ENCODE measurements around the gene PROSER2. TPM values are rescaled to one million over a fixed set of nuclear protein-coding genes. Genes with fewer than 3 reads are reported as not detected.

The PROSER2 gene
- total RNA-seq, 1 donor from 2014 or later, result 0.37 TPM

DNA sequence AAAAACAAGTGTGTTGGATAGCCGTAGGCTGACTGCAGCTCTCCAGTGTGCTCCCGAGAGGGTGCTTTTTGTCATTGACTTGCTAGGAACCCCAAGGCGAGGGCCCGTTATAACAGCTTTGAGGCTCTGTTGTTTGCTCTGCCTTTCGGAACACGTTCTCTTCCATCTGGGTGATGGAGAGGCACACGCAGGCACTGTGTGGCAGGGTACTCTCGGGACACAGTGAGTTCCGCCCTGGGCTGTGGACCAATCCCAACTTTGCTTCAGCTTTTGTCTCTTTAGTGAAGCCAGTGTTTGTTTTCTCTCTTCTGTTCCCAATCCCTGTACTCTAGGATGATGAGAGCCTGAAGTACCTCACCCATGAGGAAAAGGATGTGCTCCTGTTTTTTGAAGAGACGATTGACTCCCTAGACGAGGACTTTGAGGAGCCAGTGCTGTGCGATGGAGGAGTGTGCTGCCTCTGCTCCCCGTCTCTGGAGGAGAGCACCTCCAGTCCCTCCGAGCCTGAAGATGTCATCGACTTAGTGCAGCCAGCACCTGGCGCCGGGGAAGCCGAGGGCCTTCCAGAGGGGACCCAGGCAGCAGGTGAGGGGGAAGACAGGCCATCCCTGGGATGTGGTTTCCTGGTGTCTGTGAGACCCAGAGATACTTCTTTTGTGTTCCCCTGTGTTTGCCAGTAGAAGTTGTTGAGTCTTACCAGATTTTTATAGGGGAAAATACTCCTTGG, 43.2 kb downstream of the PROSER2 start:
- DNase-seq (ENCODE audit: low spot score), result no peak
- intact Hi-C loops (cut with micrococcal nuclease), result no loop called here
- no peaks in the 10 kb centered on the region for H3K9me3 Mint-ChIP-seq
- peaks cover 26% of the 10 kb centered on the region for H3K4me1 Mint-ChIP-seq (ENCODE audit: low read depth)
- H3K27me3 Mint-ChIP-seq (ENCODE audit: low read depth), result peaks cover 63% of the 10 kb centered on the region
- H3K4me3 Mint-ChIP-seq (ENCODE audit: low read depth), result no peak overlapping the region
- no peak overlapping the region for H3K27ac Mint-ChIP-seq
- no peaks in the 10 kb centered on the region for H3K36me3 Mint-ChIP-seq (ENCODE audit: low read depth)

DNA sequence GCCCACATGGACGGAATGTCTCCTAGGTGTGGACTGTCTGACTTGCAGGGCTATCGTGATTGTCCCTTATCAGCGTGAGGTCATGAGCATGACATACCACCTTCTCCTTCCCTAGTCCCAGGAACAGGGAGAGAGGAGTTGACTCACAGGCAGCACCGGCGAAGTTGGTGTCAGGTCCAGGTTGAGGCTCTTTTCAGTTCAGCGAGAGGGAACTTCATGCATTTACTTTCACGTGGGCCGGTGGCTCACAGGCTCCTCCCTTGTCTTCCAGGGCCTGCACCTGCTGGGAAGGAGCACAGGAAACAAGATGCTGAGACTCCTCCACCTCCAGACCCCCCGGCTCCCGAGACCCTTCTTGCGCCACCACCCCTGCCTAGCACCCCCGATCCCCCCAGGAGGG, 46.1 kb downstream of the PROSER2 start:
- peaks cover 15% of the 10 kb centered on the region for H3K4me1 Mint-ChIP-seq (ENCODE audit: low read depth)
- no peaks in the 10 kb centered on the region for H3K36me3 Mint-ChIP-seq (ENCODE audit: low read depth)
- no peak overlapping the region for H3K27ac Mint-ChIP-seq
- intact Hi-C loops (cut with micrococcal nuclease), result no loop called here
- peaks cover 66% of the 10 kb centered on the region for H3K27me3 Mint-ChIP-seq (ENCODE audit: low read depth)
- H3K4me3 Mint-ChIP-seq (ENCODE audit: low read depth), result no peak overlapping the region
- H3K9me3 Mint-ChIP-seq, result no peaks in the 10 kb centered on the region
- DNase-seq (ENCODE audit: low spot score), result no peak

DNA sequence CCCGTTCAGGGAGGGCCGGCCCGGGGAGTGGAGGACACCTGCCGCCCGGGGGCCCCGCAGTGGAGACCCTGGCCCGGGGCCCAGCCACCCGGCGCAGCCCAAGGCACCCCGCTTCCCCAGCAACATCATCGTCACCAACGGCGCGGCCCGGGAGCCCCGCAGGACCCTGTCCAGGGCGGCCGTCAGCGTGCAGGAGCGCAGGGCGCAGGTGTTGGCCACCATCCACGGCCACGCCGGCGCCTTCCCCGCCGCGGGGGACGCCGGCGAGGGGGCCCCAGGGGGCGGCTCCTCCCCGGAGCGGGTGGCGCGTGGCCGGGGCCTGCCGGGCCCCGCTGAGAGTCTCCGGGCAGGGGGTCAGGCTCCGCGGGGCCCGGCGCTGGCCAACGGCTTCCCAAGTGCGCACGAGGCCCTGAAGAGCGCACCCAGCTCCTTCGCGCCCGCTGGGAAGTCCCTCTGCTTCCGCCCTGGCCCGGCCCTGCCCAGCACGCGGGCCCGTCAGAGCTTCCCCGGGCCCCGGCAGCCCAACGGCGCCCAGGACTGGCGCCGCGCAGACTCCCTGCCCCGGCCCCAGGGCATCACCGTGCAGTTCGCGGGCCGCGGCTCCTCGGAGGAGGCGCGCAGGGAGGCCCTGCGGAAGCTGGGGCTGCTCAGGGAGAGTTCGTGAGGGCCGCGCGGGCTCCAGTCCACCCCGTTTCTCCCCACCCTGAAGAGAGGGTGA, 46.7 kb downstream of the PROSER2 start:
- no peak for DNase-seq (ENCODE audit: low spot score)
- no peak overlapping the region for H3K27ac Mint-ChIP-seq
- no peaks in the 10 kb centered on the region for H3K9me3 Mint-ChIP-seq
- H3K36me3 Mint-ChIP-seq (ENCODE audit: low read depth), result no peaks in the 10 kb centered on the region
- H3K4me3 Mint-ChIP-seq (ENCODE audit: low read depth), result no peak overlapping the region
- peaks cover 15% of the 10 kb centered on the region for H3K4me1 Mint-ChIP-seq (ENCODE audit: low read depth)
- intact Hi-C loops (cut with micrococcal nuclease), result no loop called here
- H3K27me3 Mint-ChIP-seq (ENCODE audit: low read depth), result peaks cover 62% of the 10 kb centered on the region

DNA sequence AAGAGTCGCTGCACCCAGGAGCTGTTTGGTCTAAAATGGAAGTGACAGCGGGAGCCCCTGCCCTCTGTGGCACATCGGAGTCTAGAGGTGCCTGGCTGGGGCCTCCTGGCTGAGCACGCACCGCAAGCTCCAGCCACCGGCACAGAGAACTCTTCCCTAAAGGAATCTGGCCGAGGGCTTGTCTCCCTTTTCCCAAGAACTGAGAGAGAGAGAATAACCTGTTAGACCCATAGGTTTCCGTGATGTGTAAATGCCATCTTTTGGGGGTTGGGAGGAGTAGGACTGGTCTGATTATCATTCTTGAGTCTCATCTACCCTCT, 47.3 kb downstream of the PROSER2 start:
- no peaks in the 10 kb centered on the region for H3K9me3 Mint-ChIP-seq
- H3K36me3 Mint-ChIP-seq (ENCODE audit: low read depth), result no peaks in the 10 kb centered on the region
- H3K4me1 Mint-ChIP-seq (ENCODE audit: low read depth), result peaks cover 14% of the 10 kb centered on the region
- H3K27ac Mint-ChIP-seq, result no peak overlapping the region
- intact Hi-C loops (cut with micrococcal nuclease), result no loop called here
- peaks cover 57% of the 10 kb centered on the region for H3K27me3 Mint-ChIP-seq (ENCODE audit: low read depth)
- no peak overlapping the region for H3K4me3 Mint-ChIP-seq (ENCODE audit: low read depth)
- no peak for DNase-seq (ENCODE audit: low spot score)

DNA sequence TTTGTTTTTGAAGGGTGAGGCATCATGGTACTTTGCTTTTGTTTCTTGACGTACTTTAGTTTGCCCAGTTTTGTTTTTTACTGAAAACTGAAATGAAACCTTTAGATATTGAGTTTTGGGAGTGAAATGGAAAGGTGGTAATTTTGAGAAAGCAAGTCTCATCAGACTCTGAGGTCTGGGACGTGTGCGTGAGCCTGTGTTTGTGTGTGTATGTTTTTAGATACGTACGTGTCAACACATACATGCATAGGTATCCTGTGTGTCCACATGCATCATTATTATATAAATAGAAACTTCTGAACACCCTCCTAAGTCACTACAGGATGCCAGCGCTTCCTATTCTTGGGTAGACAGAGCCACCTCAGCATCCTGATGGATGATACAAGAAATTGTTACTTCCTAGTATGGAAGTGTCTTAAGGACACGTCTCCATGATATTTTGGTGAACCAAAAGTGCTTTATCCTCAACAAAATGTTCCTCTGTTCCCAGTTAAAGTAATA, 47.8 kb downstream of the PROSER2 start:
- Mint-ChIP-seq H3K4me1 (ENCODE audit: low read depth) (peaks cover 14% of the 10 kb centered on the region), H3K4me3 (ENCODE audit: low read depth) (no peak overlapping the region), H3K27ac (no peak overlapping the region), H3K9me3 (no peaks in the 10 kb centered on the region), H3K36me3 (ENCODE audit: low read depth) (no peaks in the 10 kb centered on the region), H3K27me3 (ENCODE audit: low read depth) (peaks cover 51% of the 10 kb centered on the region)
- DNase-seq (ENCODE audit: low spot score), result no peak
- intact Hi-C loops (cut with micrococcal nuclease), result no loop called here

DNA sequence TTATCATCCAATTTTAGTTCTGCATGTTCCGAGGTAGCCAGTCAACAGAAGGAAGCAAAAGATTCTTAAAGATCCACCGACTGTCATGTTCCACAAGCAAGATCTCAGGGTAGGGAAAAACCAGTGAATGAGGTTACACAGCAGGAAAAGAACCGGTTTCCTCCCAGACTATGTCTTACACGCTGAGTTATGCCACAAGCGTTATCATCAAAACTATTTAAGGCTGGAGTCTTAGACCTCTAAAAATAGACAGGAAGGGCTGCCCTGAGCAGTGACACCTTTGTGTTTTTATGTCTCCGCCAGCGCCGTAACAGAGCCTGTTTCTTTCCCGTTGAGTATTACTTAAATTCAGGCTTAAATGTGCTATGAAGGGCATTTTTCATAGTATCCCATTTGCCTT, 48.3 kb downstream of the PROSER2 start:
- Mint-ChIP-seq H3K27ac (no peak overlapping the region), H3K4me1 (ENCODE audit: low read depth) (peaks cover 14% of the 10 kb centered on the region), H3K36me3 (ENCODE audit: low read depth) (no peaks in the 10 kb centered on the region), H3K27me3 (ENCODE audit: low read depth) (peaks cover 51% of the 10 kb centered on the region), H3K4me3 (ENCODE audit: low read depth) (no peak overlapping the region), H3K9me3 (no peaks in the 10 kb centered on the region)
- no peak for DNase-seq (ENCODE audit: low spot score)
- intact Hi-C loops (cut with micrococcal nuclease), result no loop called here

DNA sequence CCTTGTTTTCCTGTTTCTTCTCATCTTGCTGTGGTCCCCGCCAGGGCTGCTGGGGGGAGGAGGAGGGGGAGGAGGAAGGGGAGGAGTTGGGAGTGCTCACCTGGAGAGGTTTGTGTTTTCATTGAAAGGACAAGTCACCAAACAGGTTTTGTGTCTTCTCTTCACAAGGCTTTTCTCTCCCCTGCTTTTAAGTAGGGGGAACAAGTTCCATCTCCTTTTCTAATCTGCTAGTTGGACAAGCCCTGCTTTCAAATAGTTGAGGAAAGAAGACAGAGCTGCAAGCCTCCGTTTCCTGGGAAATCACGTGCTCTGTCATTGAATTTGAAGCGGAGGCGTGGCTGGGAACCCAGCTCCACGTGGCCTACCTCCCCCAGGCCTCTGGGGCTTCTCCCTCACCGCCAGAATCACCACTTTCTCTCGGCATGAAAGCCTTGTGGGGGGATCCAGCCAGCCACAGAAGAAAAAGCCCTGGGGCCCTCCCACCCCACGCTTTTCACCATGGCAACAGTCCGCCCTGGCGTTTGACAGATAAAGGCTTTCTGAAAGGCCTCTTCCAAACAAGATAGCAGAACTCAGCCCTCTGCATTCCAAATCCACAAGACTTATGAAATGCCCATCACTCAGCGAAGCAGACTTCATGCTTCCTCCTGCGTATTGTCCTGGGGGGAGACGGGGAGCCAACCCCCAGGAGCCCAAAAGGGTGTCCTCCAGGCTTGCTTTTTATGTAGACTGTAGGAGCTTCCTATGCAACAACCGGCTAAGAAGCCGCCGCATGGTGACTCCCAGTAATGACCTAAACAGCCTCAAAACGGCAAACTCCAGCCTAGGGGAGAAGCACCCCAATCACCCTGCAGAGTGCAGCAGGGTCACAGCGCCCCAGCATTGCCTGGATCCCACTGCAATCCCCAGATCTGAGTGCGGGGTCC, 51.7 kb downstream of the PROSER2 start:
- no peak for DNase-seq (ENCODE audit: low spot score)
- Mint-ChIP-seq H3K27ac (no peak overlapping the region), H3K4me3 (ENCODE audit: low read depth) (no peak overlapping the region), H3K27me3 (ENCODE audit: low read depth) (peaks cover 35% of the 10 kb centered on the region), H3K36me3 (ENCODE audit: low read depth) (no peaks in the 10 kb centered on the region), H3K4me1 (ENCODE audit: low read depth) (peaks cover 14% of the 10 kb centered on the region), H3K9me3 (no peaks in the 10 kb centered on the region)
- intact Hi-C loops (cut with micrococcal nuclease), result no loop called here

DNA sequence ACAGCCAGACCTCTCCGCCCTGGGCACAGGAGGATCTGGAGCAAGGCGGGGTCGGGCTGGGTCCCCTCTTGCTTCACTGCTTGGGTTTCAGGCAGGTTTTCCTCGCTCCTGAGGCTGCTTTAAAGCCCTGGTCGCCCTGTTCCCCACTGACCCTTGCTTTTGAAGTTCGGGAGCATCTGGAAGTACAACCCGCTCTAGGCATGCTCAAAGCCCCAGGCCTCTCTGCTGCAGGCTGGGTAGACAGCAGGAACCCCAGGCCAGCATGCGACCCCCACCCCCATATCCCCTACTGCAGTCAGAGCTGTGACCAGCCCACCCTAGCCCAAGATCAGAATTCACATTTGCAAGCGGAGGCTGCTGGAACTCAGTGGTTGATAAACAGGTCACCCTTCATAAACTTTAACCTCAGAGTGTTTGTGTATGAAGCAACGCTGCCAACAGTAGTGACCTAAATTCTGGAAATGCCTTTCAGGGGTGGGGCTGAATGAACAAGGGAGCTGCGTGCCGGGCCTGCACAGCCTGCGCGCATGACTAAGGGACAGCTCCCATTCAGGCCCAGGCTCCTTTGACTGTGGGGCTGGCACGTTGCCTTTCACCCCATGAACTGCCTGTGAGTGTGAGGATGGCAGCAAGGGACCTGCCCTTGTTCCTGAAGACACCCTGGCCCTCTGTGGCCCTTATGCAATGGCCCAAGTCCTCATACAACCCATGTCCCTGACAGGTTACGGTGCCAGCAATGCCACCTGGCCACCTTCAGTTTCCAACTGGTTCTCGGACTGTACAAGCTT, 52.5 kb downstream of the PROSER2 start:
- Mint-ChIP-seq H3K9me3 (no peaks in the 10 kb centered on the region), H3K27ac (no peak overlapping the region), H3K36me3 (ENCODE audit: low read depth) (no peaks in the 10 kb centered on the region), H3K4me1 (ENCODE audit: low read depth) (peaks cover 13% of the 10 kb centered on the region), H3K4me3 (ENCODE audit: low read depth) (no peak overlapping the region), H3K27me3 (ENCODE audit: low read depth) (peaks cover 32% of the 10 kb centered on the region)
- intact Hi-C loops (cut with micrococcal nuclease), result no loop called here
- no peak for DNase-seq (ENCODE audit: low spot score)

DNA sequence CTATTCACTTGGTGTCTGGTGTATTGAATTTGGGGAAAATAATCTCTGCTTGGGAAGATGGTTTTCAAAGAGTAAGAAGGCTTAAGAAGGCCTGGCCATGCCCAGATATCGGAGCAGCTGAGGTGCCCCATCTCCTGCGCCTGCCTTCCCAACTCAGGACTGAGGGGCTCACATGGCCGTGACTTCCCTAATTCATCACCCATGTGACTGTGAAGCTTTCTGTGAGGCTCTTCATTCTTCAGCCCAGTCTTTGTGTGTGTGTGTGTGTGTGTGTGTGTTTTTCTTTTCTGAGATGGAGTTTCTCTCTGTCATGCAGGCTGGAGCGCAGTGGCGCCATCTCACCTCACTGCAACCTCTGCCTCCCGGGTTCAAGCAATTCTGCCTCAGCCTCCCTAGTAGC, 53.2 kb downstream of the PROSER2 start:
- Mint-ChIP-seq H3K36me3 (ENCODE audit: low read depth) (no peaks in the 10 kb centered on the region), H3K9me3 (no peaks in the 10 kb centered on the region), H3K4me3 (ENCODE audit: low read depth) (no peak overlapping the region), H3K4me1 (ENCODE audit: low read depth) (peaks cover 9% of the 10 kb centered on the region), H3K27ac (no peak overlapping the region), H3K27me3 (ENCODE audit: low read depth) (peaks cover 27% of the 10 kb centered on the region)
- intact Hi-C loops (cut with micrococcal nuclease), result no loop called here
- no peak for DNase-seq (ENCODE audit: low spot score)

DNA sequence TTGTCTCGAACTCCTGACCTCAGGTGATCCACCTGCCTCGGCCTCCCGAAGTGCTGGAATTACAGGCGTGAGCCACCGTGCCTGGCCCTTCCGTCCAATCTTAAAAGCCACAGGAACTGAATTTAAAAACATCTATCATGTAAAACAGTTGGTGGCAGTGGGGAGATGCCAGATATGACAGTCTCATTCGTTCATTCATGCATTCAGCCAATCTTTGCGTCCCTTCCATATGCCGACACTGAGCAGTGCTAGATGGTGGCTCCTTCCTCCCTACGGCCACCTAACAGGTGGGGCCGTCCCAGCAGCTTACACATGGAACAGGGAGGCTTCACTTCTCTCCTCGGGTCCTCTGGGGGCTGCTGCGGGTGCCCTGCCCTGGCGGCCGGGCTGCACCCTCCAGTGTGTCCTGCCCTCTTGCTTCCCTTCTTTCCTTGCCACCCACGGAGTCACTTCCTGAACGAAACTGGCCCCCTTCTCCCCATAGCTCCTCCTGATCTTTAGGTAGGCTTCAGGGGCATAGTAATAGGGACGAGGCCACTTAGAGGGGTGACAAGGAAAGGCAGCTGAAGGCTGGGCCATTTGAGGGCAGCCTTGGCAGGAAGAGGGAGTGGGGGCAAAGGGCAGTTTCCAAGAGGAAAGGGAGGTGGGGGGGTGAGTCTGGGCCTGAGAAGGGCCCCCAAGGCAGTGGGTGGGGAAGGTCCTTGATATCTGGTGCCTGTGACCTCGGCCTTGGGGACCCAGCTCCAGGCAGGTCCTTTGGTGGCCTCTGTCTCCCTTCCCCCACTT, 53.8 kb downstream of the PROSER2 start:
- peaks cover 6% of the 10 kb centered on the region for H3K4me1 Mint-ChIP-seq (ENCODE audit: low read depth)
- H3K4me3 Mint-ChIP-seq (ENCODE audit: low read depth), result no peak overlapping the region
- DNase-seq (ENCODE audit: low spot score), result no peak
- intact Hi-C loops (cut with micrococcal nuclease), result no loop called here
- H3K36me3 Mint-ChIP-seq (ENCODE audit: low read depth), result no peaks in the 10 kb centered on the region
- no peaks in the 10 kb centered on the region for H3K9me3 Mint-ChIP-seq
- H3K27ac Mint-ChIP-seq, result no peak overlapping the region
- peaks cover 21% of the 10 kb centered on the region for H3K27me3 Mint-ChIP-seq (ENCODE audit: low read depth)

DNA sequence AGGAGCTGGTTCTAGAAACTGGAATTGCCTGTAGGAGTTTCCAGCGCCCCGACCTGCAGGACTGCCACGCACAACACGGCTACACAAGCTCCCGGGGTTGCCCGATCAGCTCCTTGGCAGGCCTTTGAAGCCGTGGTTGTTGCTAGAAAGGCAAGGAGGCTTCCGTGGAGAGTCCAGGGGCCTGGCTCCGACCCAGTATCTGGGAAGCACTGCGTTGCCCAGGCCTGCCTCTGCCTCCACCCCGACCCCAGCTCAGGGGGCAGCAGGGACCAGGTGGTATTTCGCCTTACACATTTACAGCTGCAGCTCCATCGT, 54.4 kb downstream of the PROSER2 start:
- DNase-seq (ENCODE audit: low spot score), result no peak
- Mint-ChIP-seq H3K27me3 (ENCODE audit: low read depth) (peaks cover 18% of the 10 kb centered on the region), H3K4me3 (ENCODE audit: low read depth) (no peak overlapping the region), H3K27ac (no peak overlapping the region), H3K36me3 (ENCODE audit: low read depth) (no peaks in the 10 kb centered on the region), H3K9me3 (no peaks in the 10 kb centered on the region), H3K4me1 (ENCODE audit: low read depth) (peaks cover 9% of the 10 kb centered on the region)
- intact Hi-C loops (cut with micrococcal nuclease), result no loop called here

DNA sequence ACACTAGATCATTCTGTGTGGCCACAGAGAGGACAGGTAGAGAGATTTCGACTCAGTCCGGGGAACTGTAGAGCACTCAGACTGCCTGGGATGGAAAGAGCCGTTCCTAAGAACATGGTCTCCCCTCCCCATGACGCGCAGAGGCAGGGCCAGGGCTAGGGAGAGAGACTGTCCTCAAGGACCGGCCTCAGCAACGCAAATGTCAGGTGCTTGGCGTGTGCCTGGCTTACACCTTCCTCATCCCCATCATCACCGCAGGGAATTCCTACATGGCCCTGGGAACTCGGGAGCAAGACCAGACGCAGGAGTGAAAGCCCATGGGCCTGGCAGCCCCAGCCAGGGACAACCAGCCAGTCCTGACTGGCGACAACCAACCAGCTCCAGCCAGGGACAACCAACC, 55.6 kb downstream of the PROSER2 start:
- H3K36me3 Mint-ChIP-seq (ENCODE audit: low read depth), result no peaks in the 10 kb centered on the region
- peaks cover 8% of the 10 kb centered on the region for H3K27me3 Mint-ChIP-seq (ENCODE audit: low read depth)
- intact Hi-C loops (cut with micrococcal nuclease), result no loop called here
- H3K27ac Mint-ChIP-seq, result no peak overlapping the region
- H3K4me1 Mint-ChIP-seq (ENCODE audit: low read depth), result peaks cover 14% of the 10 kb centered on the region
- H3K4me3 Mint-ChIP-seq (ENCODE audit: low read depth), result no peak overlapping the region
- no peak for DNase-seq (ENCODE audit: low spot score)
- H3K9me3 Mint-ChIP-seq, result no peaks in the 10 kb centered on the region
